Suprapubic skin (tissue), 3 donors: Measurements from ENCODE around the gene TMEM132D.

ENCODE experiments used
- POLR2A ChIP-seq, 2 donors: fragments of 450-650 bp; IDR thresholded peaks; one replicate each; pipeline ENCODE4 v1.6.1; 2017; ENCODE audit warnings: antibody characterized with exemption in 2 of 2, mild to moderate bottlenecking in 2 of 2, moderate library complexity in 2 of 2
- TF ChIP-seq, protein P1 (sequence below), 2 donors: fragments of 200-600 bp in 1 of 2; fragments of 450-650 bp in 1 of 2; sonication (generic) in 1 of 2; IDR thresholded peaks; one replicate each; pipeline ENCODE4 v1.5.1; 2016 to 2019; ENCODE audit warnings: antibody characterized with exemption in 2 of 2, mild to moderate bottlenecking in 1 of 2, moderate library complexity in 1 of 2

DNA sequence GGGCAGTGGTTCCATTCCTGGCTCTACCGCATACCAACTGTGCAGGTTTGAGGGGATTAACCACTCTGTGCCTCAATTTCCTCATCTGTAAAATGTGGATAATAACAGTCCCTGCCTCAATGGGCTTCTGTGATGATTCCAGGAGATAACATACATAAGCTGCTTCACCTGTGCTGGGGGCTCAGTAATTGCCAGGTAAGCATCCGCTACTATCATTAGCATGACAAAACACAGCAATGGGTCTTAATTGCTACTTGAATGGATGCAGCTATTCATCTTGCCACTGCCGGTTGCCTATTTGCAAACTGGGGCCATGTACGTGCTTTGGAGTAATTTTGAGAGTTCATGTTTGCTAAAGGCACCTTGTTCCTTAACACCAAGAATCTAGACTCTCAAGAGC is 132.6 kb downstream of the TMEM132D start:
- TF ChIP-seq, protein P1, sequence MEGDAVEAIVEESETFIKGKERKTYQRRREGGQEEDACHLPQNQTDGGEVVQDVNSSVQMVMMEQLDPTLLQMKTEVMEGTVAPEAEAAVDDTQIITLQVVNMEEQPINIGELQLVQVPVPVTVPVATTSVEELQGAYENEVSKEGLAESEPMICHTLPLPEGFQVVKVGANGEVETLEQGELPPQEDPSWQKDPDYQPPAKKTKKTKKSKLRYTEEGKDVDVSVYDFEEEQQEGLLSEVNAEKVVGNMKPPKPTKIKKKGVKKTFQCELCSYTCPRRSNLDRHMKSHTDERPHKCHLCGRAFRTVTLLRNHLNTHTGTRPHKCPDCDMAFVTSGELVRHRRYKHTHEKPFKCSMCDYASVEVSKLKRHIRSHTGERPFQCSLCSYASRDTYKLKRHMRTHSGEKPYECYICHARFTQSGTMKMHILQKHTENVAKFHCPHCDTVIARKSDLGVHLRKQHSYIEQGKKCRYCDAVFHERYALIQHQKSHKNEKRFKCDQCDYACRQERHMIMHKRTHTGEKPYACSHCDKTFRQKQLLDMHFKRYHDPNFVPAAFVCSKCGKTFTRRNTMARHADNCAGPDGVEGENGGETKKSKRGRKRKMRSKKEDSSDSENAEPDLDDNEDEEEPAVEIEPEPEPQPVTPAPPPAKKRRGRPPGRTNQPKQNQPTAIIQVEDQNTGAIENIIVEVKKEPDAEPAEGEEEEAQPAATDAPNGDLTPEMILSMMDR (IDR thresholded peaks at IDR 0.05) = no peak
- no peak for TF ChIP-seq POLR2A (IDR thresholded peaks at IDR 0.05)
